ENCODE results near the gene OR3A2.
"Not testable (repeated sequence)": the region's sequence is repeated elsewhere in the genome, so short reads cannot be mapped to it uniquely, and the experiment has no call there.

- not testable (repeated sequence) for TF ChIP-seq CTCF, POLR2A (IDR thresholded peaks at IDR 0.05)
These were observed 141.3 kb downstream of the OR3A2 start for GRCh38 chr17:3244841-3245240.
